SK-N-MC (cell line): ENCODE results near the gene IRF6.

Experiments
- DNase-seq: peaks from one replicate; pipeline ENCODE4 v3.0.0-alpha.2; 2011; ENCODE audit warnings: low read depth, low spot score
- H3K27ac ChIP-seq: fragments of 200-600 bp; sonication (generic); 2 replicates; pipeline ENCODE4 v1.5.1; 2016; ENCODE audit warnings: mixed run types
- H3K36me3 ChIP-seq: fragments of 200-600 bp; sonication (generic); 2 replicates; pipeline ENCODE4 v1.6.1; 2017; ENCODE audit warnings: antibody characterized with exemption, low read length, mixed read lengths; ENCODE audit not compliant: insufficient read depth
- H3K4me3 ChIP-seq: fragments of 200-600 bp; sonication (generic); 2 replicates; pipeline ENCODE4 v1.5.1; 2016
- H3K9ac ChIP-seq: fragments of 200-600 bp; sonication (generic); 2 replicates; pipeline ENCODE4 v1.8.0; 2017; ENCODE audit warnings: mixed run types, mixed read lengths; ENCODE audit not compliant: insufficient read length
- H3K9me3 ChIP-seq: fragments of 200-600 bp; sonication (generic); 2 replicates; pipeline ENCODE4 v1.6.1; 2017; ENCODE audit warnings: low read depth, mild to moderate bottlenecking, antibody characterized with exemption, low read length, moderate library complexity, mixed read lengths
- EZH2 ChIP-seq: fragments of 200-600 bp; sonication (generic); IDR thresholded peaks from one replicate; pipeline ENCODE4 v1.6.1; 2017; ENCODE audit warnings: antibody characterized with exemption
- FOXP2 ChIP-seq: optimal IDR thresholded peaks from 2 replicates; pipeline ENCODE3; 2011; ENCODE audit warnings: mild to moderate bottlenecking, moderate library complexity; ENCODE audit not compliant: insufficient read depth; ENCODE audit errors: extremely low read length, control extremely low read depth
- POLR2AphosphoS5 ChIP-seq: IDR thresholded peaks from 2 replicates; pipeline ENCODE4 v1.6.1; 2012; ENCODE audit warnings: mild to moderate bottlenecking, low read depth, low read length, borderline replicate concordance

The IRF6 gene

GRCh38 chr1:209775678-209776077 is 30.3 kb downstream of the IRF6 start:
- Histone ChIP-seq H3K9ac (no peak overlapping the region), H3K4me3 (no peak overlapping the region), H3K27ac (no peak overlapping the region), H3K36me3 (no peaks in the 10 kb centered on the region), H3K9me3 (no peaks in the 10 kb centered on the region)
- TF ChIP-seq FOXP2: no peak
- no peak for TF ChIP-seq POLR2AphosphoS5
- DNase-seq: no peak

- Histone ChIP-seq H3K27ac (peak overlapping the region; percentile 42), H3K9ac (no peak overlapping the region), H3K36me3 (no peaks in the 10 kb centered on the region), H3K4me3 (no peak overlapping the region), H3K9me3 (no peaks in the 10 kb centered on the region)
- TF ChIP-seq POLR2AphosphoS5 (no peak), EZH2 (no peak), FOXP2 (no peak)
- DNase-seq: no peak
These were observed 31.4 kb downstream of the IRF6 start for GRCh38 chr1:209774592-209774991.

- H3K36me3 ChIP-seq: no peaks in the 10 kb centered on the region
- H3K4me3 ChIP-seq: no peak overlapping the region
- no peak overlapping the region for H3K9ac ChIP-seq
- peak overlapping the region; percentile 38; the same call in 1 of the 2 replicates for H3K27ac ChIP-seq
- H3K9me3 ChIP-seq: no peaks in the 10 kb centered on the region
- TF ChIP-seq FOXP2 (no peak), POLR2AphosphoS5 (no peak), EZH2 (no peak)
- DNase-seq: no peak
These were observed 33.8 kb downstream of the IRF6 start for GRCh38 chr1:209772126-209772525.

- H3K9ac ChIP-seq: no peak overlapping the region
- no peak for TF ChIP-seq FOXP2
- no peak for TF ChIP-seq POLR2AphosphoS5
- TF ChIP-seq EZH2: no peak
- H3K4me3 ChIP-seq: no peak overlapping the region
- no peaks in the 10 kb centered on the region for H3K36me3 ChIP-seq
- H3K27ac ChIP-seq: no peak overlapping the region
- no peaks in the 10 kb centered on the region for H3K9me3 ChIP-seq
- DNase-seq: no peak
These were observed 35.1 kb downstream of the IRF6 start for GRCh38 chr1:209770636-209771415.

- no peak for TF ChIP-seq POLR2AphosphoS5
- no peak for TF ChIP-seq FOXP2
- no peak for TF ChIP-seq EZH2
- Histone ChIP-seq H3K36me3 (no peaks in the 10 kb centered on the region), H3K9ac (peak overlapping the region; percentile 24), H3K27ac (peak overlapping the region; percentile 96), H3K9me3 (no peaks in the 10 kb centered on the region), H3K4me3 (peak overlapping the region; percentile 66)
- no peak for DNase-seq
These were observed 36.0 kb downstream of the IRF6 start for GRCh38 chr1:209769971-209770370.

GRCh38 chr1:209769171-209769904 is 36.6 kb downstream of the IRF6 start:
- Histone ChIP-seq H3K9me3 (no peaks in the 10 kb centered on the region), H3K36me3 (no peaks in the 10 kb centered on the region), H3K4me3 (peak overlapping the region; percentile 66), H3K9ac (peak overlapping the region; percentile 24), H3K27ac (peak overlapping the region; percentile 96)
- TF ChIP-seq EZH2 (no peak), POLR2AphosphoS5 (no peak), FOXP2 (no peak)
- DNase-seq: peak; percentile 70

- Histone ChIP-seq H3K4me3 (peak overlapping the region; percentile 66), H3K36me3 (no peaks in the 10 kb centered on the region), H3K27ac (peak overlapping the region; percentile 96), H3K9ac (peak overlapping the region; percentile 24), H3K9me3 (no peaks in the 10 kb centered on the region)
- TF ChIP-seq EZH2 (no peak), POLR2AphosphoS5 (no peak), FOXP2 (no peak)
- DNase-seq: no peak
These were observed 37.6 kb downstream of the IRF6 start for GRCh38 chr1:209768354-209768774.

- Histone ChIP-seq H3K27ac (peak overlapping the region; percentile 96), H3K36me3 (no peaks in the 10 kb centered on the region), H3K9me3 (no peaks in the 10 kb centered on the region), H3K4me3 (no peak overlapping the region), H3K9ac (no peak overlapping the region)
- no peak for DNase-seq
- no peak for TF ChIP-seq FOXP2
- TF ChIP-seq EZH2: no peak
- TF ChIP-seq POLR2AphosphoS5: no peak
These were observed 38.2 kb downstream of the IRF6 start for GRCh38 chr1:209767706-209768105.
